Measurements from ENCODE around the gene RNU1-3.
"Not testable (repeated sequence)": the region's sequence is repeated elsewhere in the genome, so short reads cannot be mapped to it uniquely, and the experiment has no call there.

DNA sequence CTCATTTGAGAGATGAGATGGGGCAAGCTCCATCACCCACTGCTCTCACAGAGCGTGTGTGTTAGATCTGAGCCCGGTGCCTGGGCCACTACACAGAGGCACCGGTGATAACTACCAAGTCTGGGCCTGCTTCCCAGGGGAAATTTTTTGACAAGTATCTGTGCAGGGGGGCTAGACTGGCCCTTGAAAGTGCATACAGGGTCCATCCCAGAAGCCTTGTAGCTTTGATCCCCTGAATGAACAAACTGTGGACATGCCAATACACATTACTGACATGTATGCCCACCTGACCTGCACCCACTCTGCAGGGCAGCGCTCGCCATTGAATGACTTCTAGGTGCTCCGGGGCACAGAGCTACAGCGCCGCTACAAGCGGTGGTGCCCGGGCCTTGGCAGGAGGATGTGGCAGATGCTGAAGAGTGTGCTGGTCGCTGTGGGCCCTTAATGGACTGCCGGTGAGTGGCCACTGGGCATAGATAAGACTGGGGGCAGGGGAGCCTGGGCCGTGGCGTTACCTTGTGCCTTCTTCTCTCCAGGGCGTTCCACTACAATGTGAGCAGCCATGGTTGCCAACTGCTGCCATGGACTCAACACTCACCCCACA lies 20.6 kb downstream of the RNU1-3 start:
- TF ChIP-seq EZH2phosphoT487 (IDR thresholded peaks at IDR 0.05; ENCODE audit: low read depth) = not testable (repeated sequence)
- TF ChIP-seq, protein P1, sequence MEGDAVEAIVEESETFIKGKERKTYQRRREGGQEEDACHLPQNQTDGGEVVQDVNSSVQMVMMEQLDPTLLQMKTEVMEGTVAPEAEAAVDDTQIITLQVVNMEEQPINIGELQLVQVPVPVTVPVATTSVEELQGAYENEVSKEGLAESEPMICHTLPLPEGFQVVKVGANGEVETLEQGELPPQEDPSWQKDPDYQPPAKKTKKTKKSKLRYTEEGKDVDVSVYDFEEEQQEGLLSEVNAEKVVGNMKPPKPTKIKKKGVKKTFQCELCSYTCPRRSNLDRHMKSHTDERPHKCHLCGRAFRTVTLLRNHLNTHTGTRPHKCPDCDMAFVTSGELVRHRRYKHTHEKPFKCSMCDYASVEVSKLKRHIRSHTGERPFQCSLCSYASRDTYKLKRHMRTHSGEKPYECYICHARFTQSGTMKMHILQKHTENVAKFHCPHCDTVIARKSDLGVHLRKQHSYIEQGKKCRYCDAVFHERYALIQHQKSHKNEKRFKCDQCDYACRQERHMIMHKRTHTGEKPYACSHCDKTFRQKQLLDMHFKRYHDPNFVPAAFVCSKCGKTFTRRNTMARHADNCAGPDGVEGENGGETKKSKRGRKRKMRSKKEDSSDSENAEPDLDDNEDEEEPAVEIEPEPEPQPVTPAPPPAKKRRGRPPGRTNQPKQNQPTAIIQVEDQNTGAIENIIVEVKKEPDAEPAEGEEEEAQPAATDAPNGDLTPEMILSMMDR (IDR thresholded peaks at IDR 0.05; ENCODE audit: low read depth, low read length) = not testable (repeated sequence)
